Vagina (tissue), 2 donors: ENCODE results near the gene ANTXR1. TPM values are rescaled to one million over a fixed set of nuclear protein-coding genes. Genes with fewer than 3 reads are reported as not detected.

ENCODE experiments used
- DNase-seq, 2 donors: peaks; one replicate each; pipeline ENCODE4 v3.0.0-alpha.2; 2017; ENCODE audit errors: extremely low spot score in 2 of 2
- H3K27ac ChIP-seq: fragments of 200-600 bp; sonication (generic); one replicate; pipeline ENCODE4 v1.5.1; 2019
- H3K27me3 ChIP-seq: fragments of 200-600 bp; sonication (generic); one replicate; pipeline ENCODE4 v1.5.1; 2019
- H3K36me3 ChIP-seq, 2 donors: fragments of 200-600 bp; sonication (generic); one replicate each; pipeline ENCODE4 v1.5.1; 2017 to 2019
- H3K4me1 ChIP-seq: fragments of 200-600 bp; sonication (generic); one replicate; pipeline ENCODE4 v1.5.1; 2019
- H3K4me3 ChIP-seq, 2 donors: fragments of 200-600 bp; sonication (generic); 1 replicate in 1 of 2; 2 replicates in 1 of 2; pipeline ENCODE4 v1.5.1; 2016 to 2019
- H3K9me3 ChIP-seq: fragments of 200-600 bp; sonication (generic); one replicate; pipeline ENCODE4 v1.5.1; 2019
- CTCF ChIP-seq, 3 experiments: fragments of 450-650 bp in 2 of 3; fragments of 200-600 bp in 1 of 3; sonication (generic) in 1 of 3; IDR thresholded peaks; one replicate each; pipeline ENCODE4 v1.5.1; 2017 to 2019; ENCODE audit warnings: antibody characterized with exemption in 3 of 3, mild to moderate bottlenecking in 2 of 3, moderate library complexity in 2 of 3
- POLR2A ChIP-seq, 2 donors: fragments of 450-650 bp; IDR thresholded peaks; one replicate each; pipeline ENCODE4 v1.6.1; 2017; ENCODE audit warnings: antibody characterized with exemption in 2 of 2, mild to moderate bottlenecking in 2 of 2, moderate library complexity in 2 of 2
- POLR2AphosphoS5 ChIP-seq, 2 donors: sonication (generic); formaldehyde crosslinking; IDR thresholded peaks; one replicate each; pipeline ENCODE4 v1.9.0; 2017; ENCODE audit warnings: antibody characterized with exemption in 2 of 2, mild to moderate bottlenecking in 2 of 2, low read depth in 1 of 2; ENCODE audit not compliant: insufficient read depth in 1 of 2
- intact Hi-C: fragments of 100-400 bp; cut with DNase I; formaldehyde crosslinking; loops from one replicate; pipeline ENCODE4 v1.15.1; 2023
- total RNA-seq: library from RNA; depleted of rRNA; stranded (reverse); fragments of >200 nt; gene quantifications from one replicate; pipeline ENCODE4 v1.2.3, GENCODE V29; 2016

Gene ANTXR1
- total RNA-seq, 1 donor from 2014 or later: 102 TPM

- H3K27me3 ChIP-seq: no peaks in the 10 kb centered on the region
- no peaks in the 10 kb centered on the region for H3K36me3 ChIP-seq
- DNase-seq: no peak
- TF ChIP-seq POLR2A (IDR thresholded peaks at IDR 0.05): no peak
- TF ChIP-seq CTCF (IDR thresholded peaks at IDR 0.05): no peak
- no peak for TF ChIP-seq POLR2AphosphoS5 (IDR thresholded peaks at IDR 0.05; ENCODE audit: insufficient read depth in 1 of 2, low read depth in 1 of 2)
- intact Hi-C loops: no loop called here
- no peak overlapping the region for H3K27ac ChIP-seq
- no peaks in the 10 kb centered on the region for H3K4me1 ChIP-seq
- H3K4me3 ChIP-seq: no peak overlapping the region
- H3K9me3 ChIP-seq: no peaks in the 10 kb centered on the region
Observed at GRCh38 chr2:69272803-69273471, 260.0 kb downstream of the ANTXR1 start.

GRCh38 chr2:69275490-69275889 is 262.5 kb downstream of the ANTXR1 start:
- DNase-seq: no peak
- H3K9me3 ChIP-seq: no peaks in the 10 kb centered on the region
- intact Hi-C loops: no loop called here
- H3K4me1 ChIP-seq: no peaks in the 10 kb centered on the region
- H3K27ac ChIP-seq: no peak overlapping the region
- H3K4me3 ChIP-seq: no peak overlapping the region
- H3K27me3 ChIP-seq: no peaks in the 10 kb centered on the region
- TF ChIP-seq CTCF (IDR thresholded peaks at IDR 0.05) (no peak), POLR2A (IDR thresholded peaks at IDR 0.05) (no peak), POLR2AphosphoS5 (IDR thresholded peaks at IDR 0.05; ENCODE audit: insufficient read depth in 1 of 2, low read depth in 1 of 2) (no peak)
- H3K36me3 ChIP-seq: no peaks in the 10 kb centered on the region

GRCh38 chr2:69278366-69278765 is 265.4 kb downstream of the ANTXR1 start:
- TF ChIP-seq POLR2AphosphoS5 (IDR thresholded peaks at IDR 0.05; ENCODE audit: insufficient read depth in 1 of 2, low read depth in 1 of 2) (no peak), CTCF (IDR thresholded peaks at IDR 0.05) (no peak), POLR2A (IDR thresholded peaks at IDR 0.05) (no peak)

GRCh38 chr2:69279211-69279610 is 266.2 kb downstream of the ANTXR1 start:
- Histone ChIP-seq H3K4me3 (no peak overlapping the region), H3K4me1 (no peaks in the 10 kb centered on the region), H3K27me3 (no peaks in the 10 kb centered on the region), H3K27ac (no peak overlapping the region), H3K9me3 (no peaks in the 10 kb centered on the region), H3K36me3 (no peaks in the 10 kb centered on the region)
- intact Hi-C loops: loop anchor here (1.0 kb wide), 1 partner anchor 45 kb away; no protein-coding TSS in a partner anchor
- no peak for TF ChIP-seq POLR2AphosphoS5 (IDR thresholded peaks at IDR 0.05; ENCODE audit: insufficient read depth in 1 of 2, low read depth in 1 of 2)
- TF ChIP-seq POLR2A (IDR thresholded peaks at IDR 0.05): no peak
- no peak for TF ChIP-seq CTCF (IDR thresholded peaks at IDR 0.05)
- DNase-seq: no peak

More at GRCh38 chr2:69278366-69278765, 265.4 kb downstream of the ANTXR1 start:
- H3K36me3 ChIP-seq: no peaks in the 10 kb centered on the region
- no peak overlapping the region for H3K4me3 ChIP-seq
- no peaks in the 10 kb centered on the region for H3K4me1 ChIP-seq
- no peak for DNase-seq
- no peaks in the 10 kb centered on the region for H3K27me3 ChIP-seq
- intact Hi-C loops: no loop called here
- H3K9me3 ChIP-seq: no peaks in the 10 kb centered on the region
- no peak overlapping the region for H3K27ac ChIP-seq

- Histone ChIP-seq H3K27ac (no peak overlapping the region), H3K36me3 (no peaks in the 10 kb centered on the region), H3K9me3 (no peaks in the 10 kb centered on the region), H3K4me3 (no peak overlapping the region), H3K4me1 (no peaks in the 10 kb centered on the region), H3K27me3 (no peaks in the 10 kb centered on the region)
- no peak for DNase-seq
- intact Hi-C loops: loop anchor here (1.0 kb wide), 1 partner anchor 46 kb away; no protein-coding TSS in a partner anchor
- TF ChIP-seq POLR2AphosphoS5 (IDR thresholded peaks at IDR 0.05; ENCODE audit: insufficient read depth in 1 of 2, low read depth in 1 of 2) (no peak), CTCF (IDR thresholded peaks at IDR 0.05) (no peak), POLR2A (IDR thresholded peaks at IDR 0.05) (no peak)
Observed at GRCh38 chr2:69279931-69280681, 267.1 kb downstream of the ANTXR1 start.
